Measurements from ENCODE around the gene PRKAR2A.

- TF ChIP-seq CTCF (IDR thresholded peaks at IDR 0.05) = no peak
- TF ChIP-seq POLR2A (IDR thresholded peaks at IDR 0.05) = no peak
Observed at GRCh38 chr3:48820612-48821324, 26.9 kb downstream of the PRKAR2A start.

Data from vagina (tissue), 2 donors.